ENCODE data around the gene MACROD2. TPM values are rescaled to one million over a fixed set of nuclear protein-coding genes. Genes with fewer than 3 reads are reported as not detected.
"Not testable (repeated sequence)": the region's sequence is repeated elsewhere in the genome, so short reads cannot be mapped to it uniquely, and the experiment has no call there.

Gene MACROD2
- total RNA-seq, 1 experiment from 2014 or later, result 3.7 TPM

GRCh38 chr20:15196547-15197255 is 1201.4 kb downstream of the MACROD2 start:
- TF ChIP-seq CEBPB (IDR thresholded peaks at IDR 0.05; ENCODE audit: low read depth) (no peak), RAD21 (IDR thresholded peaks at IDR 0.05; ENCODE audit: low read depth) (no peak), YY1 (IDR thresholded peaks at IDR 0.05; ENCODE audit: extremely low read depth, insufficient replicate concordance, low read depth, low read length) (no peak), CTCF (IDR thresholded peaks at IDR 0.05 in 2 of 3, conservative IDR thresholded peaks at IDR 0.05 in 1 of 3; ENCODE audit: borderline replicate concordance in 1 of 3, insufficient read depth in 1 of 3, low read depth in 2 of 3, low read length in 2 of 3) (no peak), EZH2phosphoT487 (IDR thresholded peaks at IDR 0.05; ENCODE audit: borderline replicate concordance) (no peak), SP1 (IDR thresholded peaks at IDR 0.05; ENCODE audit: low read depth) (no peak), MAX (IDR thresholded peaks at IDR 0.05) (no peak)
- no peaks in the 10 kb centered on the region for H4K20me1 ChIP-seq (ENCODE audit: insufficient read depth)
- no peak overlapping the region for H3K4me3 ChIP-seq (replicated peaks in 1 of 2; ENCODE audit: low read depth in 1 of 2, low read length in 2 of 2)
- ATAC-seq, result no peak
- no peaks in the 10 kb centered on the region for H3K79me2 ChIP-seq (ENCODE audit: insufficient read depth, low read length)
- CTCF ChIA-PET, result no interaction called here
- no peaks in the 10 kb centered on the region for H3K9me2 ChIP-seq (ENCODE audit: insufficient read depth)
- H3K9me3 ChIP-seq (ENCODE audit: control insufficient read depth in 1 of 2, insufficient read depth in 1 of 2, low read depth in 1 of 2, low read length in 2 of 2), result no peaks in the 10 kb centered on the region
- H2AFZ ChIP-seq (ENCODE audit: low read depth, low read length, poor library complexity, severe bottlenecking), result no peak overlapping the region
- no peak for DNase-seq (ENCODE audit: low read depth, low spot score)
- H3K4me2 ChIP-seq (ENCODE audit: low read length), result no peak overlapping the region
- no peaks in the 10 kb centered on the region for H3K4me1 ChIP-seq (ENCODE audit: control insufficient read depth in 1 of 2, insufficient read depth in 2 of 2, low read length in 2 of 2)
- RAD21 ChIA-PET (ENCODE audit: low non-redundant PET in 1 of 2, low total read pairs in 2 of 2, uncharacterized antibody in 2 of 2, unreplicated experiment in 2 of 2), result no interaction called here
- POLR2A ChIA-PET, result no interaction called here
- no peak overlapping the region for H3K27ac ChIP-seq (ENCODE audit: low read depth, low read length)
- H3K36me3 ChIP-seq (ENCODE audit: control insufficient read depth in 1 of 2, insufficient read depth in 2 of 2, low read length in 2 of 2), result no peaks in the 10 kb centered on the region
- intact Hi-C loops (cut with micrococcal nuclease), result no loop called here
- H3K9ac ChIP-seq (ENCODE audit: low read length), result no peak overlapping the region
- BruUV-seq (replicated peaks), result no TSS peak
- no peaks in the 10 kb centered on the region for H3K27me3 ChIP-seq (ENCODE audit: insufficient read depth, low read length)

- H3K36me3 ChIP-seq (ENCODE audit: control insufficient read depth in 1 of 2, insufficient read depth in 2 of 2, low read length in 2 of 2); H3K4me1 ChIP-seq (ENCODE audit: control insufficient read depth in 1 of 2, insufficient read depth in 2 of 2, low read length in 2 of 2); H3K27me3 ChIP-seq (ENCODE audit: insufficient read depth, low read length); H3K79me2 ChIP-seq (ENCODE audit: insufficient read depth, low read length); BruUV-seq (replicated peaks); H2AFZ ChIP-seq (ENCODE audit: low read depth, low read length, poor library complexity, severe bottlenecking); CTCF ChIA-PET; H3K9me3 ChIP-seq (ENCODE audit: control insufficient read depth in 1 of 2, insufficient read depth in 1 of 2, low read depth in 1 of 2, low read length in 2 of 2); H3K9ac ChIP-seq (ENCODE audit: low read length); H4K20me1 ChIP-seq (ENCODE audit: insufficient read depth); DNase-seq (ENCODE audit: low read depth, low spot score); RAD21 ChIA-PET (ENCODE audit: low non-redundant PET in 1 of 2, low total read pairs in 2 of 2, uncharacterized antibody in 2 of 2, unreplicated experiment in 2 of 2); H3K27ac ChIP-seq (ENCODE audit: low read depth, low read length); intact Hi-C loops (cut with micrococcal nuclease); ATAC-seq; POLR2A ChIA-PET; H3K4me2 ChIP-seq (ENCODE audit: low read length); H3K9me2 ChIP-seq (ENCODE audit: insufficient read depth); H3K4me3 ChIP-seq (replicated peaks in 1 of 2; ENCODE audit: low read depth in 1 of 2, low read length in 2 of 2): not testable (repeated sequence)
Observed at GRCh38 chr20:15198017-15198416, 1202.7 kb downstream of the MACROD2 start.

Measured in HCT116 (cell line).